GM19099 (cell line): ENCODE measurements around the gene FTO.

Experiments used
- POLR2A ChIP-seq: IDR thresholded peaks from 3 replicates; pipeline ENCODE4 v1.6.1; 2011; ENCODE audit warnings: low read depth; ENCODE audit not compliant: insufficient read length; ENCODE audit errors: extremely low read depth

The FTO gene

DNA sequence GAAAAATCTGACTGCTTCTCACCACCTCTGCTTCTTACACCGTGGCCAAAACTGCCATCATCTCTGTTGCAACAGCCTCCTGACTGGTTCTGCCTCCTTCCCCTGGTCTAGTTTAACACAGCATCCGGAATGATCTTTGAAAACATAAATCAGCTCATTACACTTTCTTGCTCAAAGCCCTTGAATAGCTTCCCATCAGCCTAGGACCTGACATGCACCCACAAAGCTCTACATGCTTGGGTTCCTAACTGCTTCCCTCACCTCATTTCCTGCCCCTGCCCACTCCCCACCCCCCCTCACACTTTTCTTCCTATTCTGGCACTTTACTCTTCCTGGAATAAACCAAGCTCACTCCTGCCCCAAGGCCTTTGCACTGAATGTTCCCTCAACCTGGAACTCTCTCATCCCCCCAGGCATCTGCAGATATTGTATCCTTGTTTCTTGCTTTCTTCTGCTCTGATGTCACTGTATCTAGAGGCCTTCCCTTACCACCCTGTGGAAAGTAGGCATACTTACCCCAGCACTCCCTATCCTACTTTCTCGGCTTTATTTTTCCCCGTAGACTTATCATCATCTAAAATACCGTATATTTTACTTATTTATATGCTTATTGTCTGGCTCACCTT lies 112.4 kb downstream of the FTO start:
- TF ChIP-seq POLR2A, result no peak

DNA sequence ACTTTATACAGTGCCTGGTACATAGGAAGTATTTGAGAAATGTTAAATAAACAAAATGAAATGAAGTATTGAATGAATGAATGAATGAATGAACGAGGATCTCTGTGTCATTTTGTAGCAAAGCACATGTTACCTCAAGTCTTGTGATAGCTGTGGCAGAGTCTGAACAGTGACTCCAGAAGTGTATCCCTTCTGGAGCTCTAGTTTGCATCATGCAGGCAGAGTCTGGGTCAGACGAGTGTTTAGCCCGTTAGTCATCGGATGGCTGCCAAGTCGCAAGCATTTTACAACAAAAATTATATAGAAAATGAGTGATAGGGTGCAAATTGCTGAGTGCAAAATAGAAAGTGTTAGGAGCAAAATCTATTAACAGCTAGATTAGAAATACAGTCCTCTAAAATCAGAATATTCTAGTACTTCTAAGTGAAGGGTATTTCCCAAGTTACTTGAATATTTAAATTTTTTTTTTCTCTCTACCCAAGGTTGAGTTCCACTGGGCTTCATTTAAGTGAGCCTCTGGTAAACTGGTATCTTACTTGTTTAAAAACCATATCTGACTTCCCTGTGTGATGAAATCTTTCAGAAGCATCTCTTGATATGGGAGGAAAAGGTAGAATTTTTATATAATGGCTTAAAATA lies 113.3 kb downstream of the FTO start:
- TF ChIP-seq POLR2A, result no peak

DNA sequence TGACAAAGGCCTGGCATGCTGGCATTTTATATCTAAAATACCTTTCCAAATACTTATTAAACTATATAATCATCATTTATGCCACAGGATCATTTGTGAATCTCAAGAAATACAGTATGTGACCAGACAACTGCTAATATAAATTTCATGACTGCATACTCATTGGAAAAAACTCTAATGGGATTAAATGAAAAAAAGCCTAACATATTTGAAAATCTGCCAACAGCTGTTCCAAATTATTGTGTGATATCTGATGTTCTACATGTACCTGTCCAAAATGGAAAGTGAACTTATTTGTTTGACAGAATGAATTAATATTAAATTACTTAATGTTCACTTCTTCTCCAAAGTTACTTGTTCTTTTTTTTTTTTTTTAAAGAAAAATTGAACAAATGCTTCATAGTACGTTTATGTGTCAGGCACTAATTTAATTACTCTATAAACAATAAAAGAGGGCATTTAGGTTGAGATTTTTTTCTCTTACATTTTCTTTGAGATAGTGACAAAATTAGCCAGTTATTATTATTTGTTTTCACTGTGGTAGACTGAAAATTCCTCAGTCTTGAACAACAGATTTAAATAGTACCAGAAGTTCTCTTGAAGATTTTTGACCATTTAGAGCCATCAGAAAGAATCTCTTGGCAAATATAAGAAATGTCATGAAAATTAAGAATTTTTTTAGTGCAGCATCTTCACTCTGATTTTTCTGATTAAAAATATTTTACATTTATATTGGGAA lies 114.0 kb downstream of the FTO start:
- TF ChIP-seq POLR2A, result no peak

- TF ChIP-seq POLR2A, result no peak
These were observed 117.5 kb downstream of the FTO start for GRCh38 chr16:53821487-53821886.

- no peak for TF ChIP-seq POLR2A
These were observed 118.1 kb downstream of the FTO start for GRCh38 chr16:53821957-53822625.

DNA sequence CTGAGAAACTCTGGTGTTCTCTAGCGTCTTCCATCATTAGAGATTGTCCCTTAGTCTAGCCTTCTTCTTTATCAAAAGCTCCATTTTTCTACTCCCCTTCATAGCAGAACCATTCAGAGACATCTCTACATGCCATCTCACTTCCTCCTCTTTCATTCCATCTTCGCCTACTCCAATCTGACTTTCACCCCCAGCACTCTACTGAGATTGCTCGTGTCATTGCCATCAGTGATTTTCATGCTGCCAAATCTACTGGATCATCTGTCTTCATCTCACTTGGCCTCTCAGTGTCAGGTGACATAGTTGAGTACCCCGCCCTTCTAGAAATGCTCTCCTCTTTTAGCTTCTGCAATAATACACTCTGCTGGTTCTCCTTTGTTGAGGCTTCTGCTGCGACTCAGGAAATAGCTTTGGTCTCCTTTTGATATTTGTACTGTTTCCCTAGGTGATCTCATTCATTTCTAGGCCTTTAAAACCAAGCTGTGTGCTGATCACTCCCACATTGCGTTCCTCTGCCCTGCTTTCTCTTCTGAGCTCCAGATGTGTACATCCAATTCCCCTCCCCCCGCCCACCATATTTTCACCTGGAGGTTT lies 119.1 kb downstream of the FTO start:
- no peak for TF ChIP-seq POLR2A

DNA sequence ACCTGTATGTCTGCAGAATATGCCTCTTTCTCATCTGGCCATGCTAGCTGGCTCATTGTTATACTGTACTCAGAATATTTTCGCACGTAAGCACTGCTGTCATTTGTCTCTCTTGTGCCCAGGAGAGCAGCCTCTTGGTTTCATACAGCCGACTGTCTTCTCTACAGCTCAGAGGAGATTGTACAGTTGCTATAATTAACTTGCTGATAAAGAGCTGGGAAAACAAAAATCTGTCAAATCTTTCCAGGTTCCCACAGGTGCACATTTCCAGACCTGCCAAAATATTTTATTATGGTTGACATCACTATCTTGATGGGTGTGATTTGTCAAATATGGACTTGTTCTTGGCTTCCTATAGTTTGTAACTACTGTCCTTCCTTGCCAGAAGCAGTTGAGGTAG lies 122.7 kb downstream of the FTO start:
- TF ChIP-seq POLR2A, result no peak

GRCh38 chr16:53827741-53828140 lies 123.8 kb downstream of the FTO start:
- no peak for TF ChIP-seq POLR2A

DNA sequence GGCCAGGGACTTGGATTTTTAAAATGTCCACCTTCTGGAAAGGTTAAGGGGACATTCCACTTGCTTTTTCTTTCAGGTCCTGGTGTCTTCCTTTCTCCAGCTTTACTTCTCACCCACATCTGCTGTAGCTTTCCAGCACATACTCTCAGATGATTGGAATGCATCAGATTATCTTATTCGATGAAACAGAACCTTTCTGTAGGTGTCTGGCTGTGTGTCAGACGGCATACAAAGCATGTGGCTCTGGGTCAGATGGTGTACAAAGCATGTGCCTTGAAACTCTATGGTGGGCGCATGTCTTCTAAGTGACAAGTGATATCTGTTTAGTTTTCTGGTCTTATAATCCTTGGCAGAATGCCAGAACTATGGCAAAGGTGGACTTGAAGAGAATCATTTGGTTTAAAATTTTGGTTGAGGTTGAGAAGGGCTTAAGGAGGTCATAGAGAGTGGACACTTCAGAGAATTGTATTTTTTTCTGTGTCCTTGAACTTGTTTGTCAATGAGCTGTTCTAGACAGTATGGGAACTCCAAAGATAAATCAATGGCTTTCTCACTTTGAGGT lies 125.3 kb downstream of the FTO start:
- TF ChIP-seq POLR2A, result no peak

GRCh38 chr16:53832896-53833544 lies 129.1 kb downstream of the FTO start:
- no peak for TF ChIP-seq POLR2A

DNA sequence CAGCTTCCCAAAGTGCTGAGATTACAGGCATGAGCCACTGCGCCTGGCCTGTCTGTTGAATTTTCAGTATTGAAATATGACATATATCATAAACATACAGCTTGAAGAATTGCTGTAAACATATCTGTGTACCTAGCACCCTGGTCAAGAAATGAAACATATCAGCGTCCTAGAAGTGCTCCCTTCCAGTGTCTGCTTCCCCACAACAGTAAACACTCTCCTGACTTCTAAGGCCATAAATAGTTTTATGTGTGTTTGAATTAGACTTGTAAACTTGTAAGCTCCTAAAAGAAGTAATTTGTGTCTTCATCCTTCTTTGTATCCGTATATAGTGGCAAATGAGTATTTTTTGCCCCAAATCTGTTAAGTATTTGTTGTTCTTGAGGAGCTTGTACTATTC lies 132.2 kb downstream of the FTO start:
- TF ChIP-seq POLR2A, result no peak

GRCh38 chr16:53836680-53837079 lies 132.7 kb downstream of the FTO start:
- no peak for TF ChIP-seq POLR2A

DNA sequence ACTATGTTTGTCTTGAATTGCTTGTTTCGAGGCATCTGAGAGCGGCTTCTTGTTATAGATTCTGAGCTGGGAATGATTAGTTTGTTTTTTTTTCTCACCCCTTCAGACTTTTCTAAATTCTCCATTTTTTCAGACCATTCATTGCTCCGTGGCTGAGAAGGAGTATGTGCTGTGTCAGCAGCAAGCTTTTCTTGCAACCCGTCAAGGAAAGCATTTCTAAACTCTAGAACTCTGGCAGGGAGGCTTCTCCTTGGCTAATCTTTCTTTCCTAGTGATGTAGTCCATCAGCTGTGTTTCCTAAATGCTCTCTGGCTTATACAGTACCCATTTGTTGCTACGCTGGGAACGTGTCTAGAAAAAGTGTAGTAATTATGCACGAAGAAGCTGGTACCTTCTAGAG lies 133.5 kb downstream of the FTO start:
- TF ChIP-seq POLR2A, result no peak

GRCh38 chr16:53839150-53839549 lies 135.2 kb downstream of the FTO start:
- TF ChIP-seq POLR2A, result no peak
